DMS 273 (cell line): Measurements from ENCODE around the gene ANXA2.

Source experiments
- DNase-seq: peaks from one replicate; lab custom pipeline; 2025; ENCODE audit not compliant: unreplicated experiment; lab: John Stamatoyannopoulos, UW

The ANXA2 gene

DNA sequence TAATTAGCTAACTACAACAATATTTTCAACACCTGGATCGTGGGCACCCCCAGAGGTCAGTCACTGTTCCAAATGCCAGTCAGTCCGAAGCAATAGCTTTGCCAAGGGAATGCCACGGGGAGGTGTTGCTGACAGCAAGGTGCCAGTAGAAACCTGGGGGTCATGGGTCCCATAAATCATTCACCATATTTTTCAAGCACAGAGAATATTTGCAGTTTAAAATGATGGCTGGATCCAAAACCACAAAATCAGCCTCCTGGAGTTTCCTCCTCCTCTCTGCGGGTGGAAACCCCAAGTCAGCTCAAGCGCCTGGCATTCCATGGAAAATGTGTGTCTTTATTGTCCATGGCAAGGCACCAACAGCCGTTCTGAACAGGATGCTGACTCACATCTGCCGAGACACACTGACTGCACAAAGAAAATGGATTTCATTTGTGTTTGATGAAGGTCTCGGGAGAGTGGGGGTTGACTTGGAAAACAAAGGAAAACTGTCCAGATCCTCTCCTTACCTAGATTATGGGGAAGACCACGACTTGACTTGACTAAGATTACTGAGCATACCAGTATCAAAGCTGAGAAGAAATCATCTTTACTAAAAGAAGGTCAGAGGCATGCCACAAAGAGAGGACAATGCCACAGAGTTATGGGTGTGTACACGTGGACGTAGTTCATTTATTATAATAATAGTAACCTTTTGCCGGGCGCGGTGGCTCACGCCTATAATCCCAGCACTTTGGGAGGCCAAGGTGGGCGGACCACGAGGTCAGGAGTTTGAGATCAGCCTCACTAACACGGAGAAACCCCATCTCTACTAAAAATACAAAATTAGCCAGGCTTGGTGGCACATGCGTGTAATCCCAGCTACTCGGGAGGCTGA, 26.4 kb downstream of the ANXA2 start:
- DNase-seq = peak; percentile 29

DNA sequence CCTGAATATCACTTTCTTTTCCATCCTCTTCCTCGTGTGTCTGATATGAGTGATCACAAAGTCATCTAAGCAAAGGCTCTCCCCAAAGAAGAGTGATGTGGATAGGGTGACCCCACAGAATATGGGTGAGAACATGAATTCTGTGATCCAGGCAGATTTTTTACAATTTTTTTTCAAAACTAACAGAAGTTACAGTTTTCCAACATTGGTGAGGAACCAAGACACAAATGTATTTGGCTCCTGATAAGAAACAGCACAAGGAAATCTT, 27.0 kb downstream of the ANXA2 start:
- DNase-seq = no peak

DNA sequence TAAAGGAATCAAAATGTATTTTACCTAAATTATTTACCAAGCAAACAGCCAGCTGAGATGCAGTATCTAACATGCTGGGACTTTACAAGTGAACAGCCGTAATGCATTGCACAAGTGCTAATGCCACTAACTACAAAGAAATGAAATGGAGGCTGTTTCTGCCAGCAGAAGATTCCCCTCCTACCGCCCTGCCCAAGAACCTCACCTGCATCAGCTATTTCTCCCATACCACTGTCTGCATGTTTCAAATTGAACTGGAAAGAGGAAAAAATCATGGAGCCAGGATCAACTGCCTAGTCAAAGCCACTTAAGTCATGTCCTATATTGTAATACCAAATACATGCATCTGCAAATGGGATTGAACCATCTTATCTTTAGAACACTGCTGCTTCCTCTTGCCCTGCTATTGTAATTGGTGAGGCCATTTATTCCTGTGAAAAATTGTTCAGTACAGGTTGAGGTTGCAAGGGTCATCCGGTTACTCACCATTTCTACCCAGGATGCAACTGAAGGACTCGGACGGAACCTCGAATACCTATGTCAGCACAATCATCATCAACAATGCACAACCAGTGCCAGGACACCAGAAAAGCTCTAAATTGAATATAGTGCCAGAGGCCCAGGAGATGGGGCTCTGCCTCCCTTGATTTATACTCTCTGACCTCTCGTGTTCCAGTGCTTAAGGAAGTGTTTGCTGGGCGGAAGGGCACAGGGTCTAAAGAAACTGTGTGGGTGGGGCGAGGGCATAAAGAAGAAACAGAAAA, 27.5 kb downstream of the ANXA2 start:
- no peak for DNase-seq

DNA sequence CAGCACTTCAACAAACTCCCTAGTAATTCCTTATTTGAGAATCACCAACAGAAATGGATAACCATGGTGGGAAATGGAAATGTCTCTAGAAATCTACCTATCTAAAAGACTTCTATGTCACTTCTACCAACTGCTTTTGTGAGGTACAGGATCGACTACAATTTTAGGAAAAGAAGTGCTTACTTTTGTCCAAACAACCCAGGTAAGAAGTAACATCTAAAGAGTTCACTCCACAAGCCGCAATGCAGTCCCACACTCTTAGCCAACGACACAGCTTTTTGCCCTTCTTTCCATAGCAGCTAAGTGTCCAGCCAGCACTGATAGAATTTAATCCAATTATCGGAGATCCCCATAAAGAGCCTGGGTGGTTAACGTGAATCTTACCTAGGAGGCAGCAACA, 28.1 kb downstream of the ANXA2 start:
- DNase-seq = no peak

DNA sequence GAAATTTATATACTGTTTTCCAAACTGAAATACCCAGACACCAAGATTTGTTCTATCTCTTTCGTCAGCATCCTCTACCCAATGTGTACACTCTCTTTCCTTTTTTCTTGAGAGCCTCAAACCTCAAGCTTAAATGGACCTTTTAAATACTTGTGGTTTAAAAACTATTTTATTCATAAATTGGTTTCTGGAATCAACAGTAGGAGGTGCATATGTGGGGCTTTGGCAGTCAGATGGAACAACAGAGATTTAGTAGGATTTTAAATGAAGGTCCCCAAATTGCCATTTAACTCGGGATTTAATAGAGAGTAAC, 33.2 kb downstream of the ANXA2 start:
- DNase-seq = no peak

DNA sequence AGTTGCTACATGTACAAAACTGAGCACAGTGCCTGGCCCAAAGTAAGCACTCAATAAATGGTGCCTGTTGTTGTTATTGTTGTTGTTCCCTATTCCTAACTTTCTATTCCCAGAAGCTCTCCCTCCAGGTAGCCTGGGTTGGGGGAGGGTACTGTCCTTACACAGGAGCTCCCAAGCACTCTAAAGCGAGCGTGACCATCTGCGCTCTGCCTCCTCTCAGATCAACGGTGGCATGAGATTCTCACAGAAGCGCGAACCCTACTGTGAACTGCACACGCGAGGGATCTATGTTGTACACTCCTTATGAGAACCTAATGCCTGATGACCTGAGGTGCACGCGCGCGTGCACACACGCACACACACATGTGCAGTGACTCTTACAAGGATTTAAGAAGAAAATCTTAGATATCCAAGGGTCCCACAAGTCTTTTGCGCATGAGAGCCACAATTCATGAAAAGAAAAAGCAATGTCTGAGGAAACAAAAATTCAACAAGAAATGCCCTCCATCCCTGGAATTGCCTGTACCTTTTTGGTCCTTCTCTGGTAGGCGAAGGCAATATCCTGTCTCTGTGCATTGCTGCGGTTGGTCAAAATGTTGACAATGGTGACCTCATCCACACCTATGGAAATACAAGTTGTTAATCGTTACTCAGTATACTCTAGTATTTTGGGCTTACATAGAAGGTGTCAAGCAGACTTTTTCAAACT, 33.7 kb downstream of the ANXA2 start:
- no peak for DNase-seq

DNA sequence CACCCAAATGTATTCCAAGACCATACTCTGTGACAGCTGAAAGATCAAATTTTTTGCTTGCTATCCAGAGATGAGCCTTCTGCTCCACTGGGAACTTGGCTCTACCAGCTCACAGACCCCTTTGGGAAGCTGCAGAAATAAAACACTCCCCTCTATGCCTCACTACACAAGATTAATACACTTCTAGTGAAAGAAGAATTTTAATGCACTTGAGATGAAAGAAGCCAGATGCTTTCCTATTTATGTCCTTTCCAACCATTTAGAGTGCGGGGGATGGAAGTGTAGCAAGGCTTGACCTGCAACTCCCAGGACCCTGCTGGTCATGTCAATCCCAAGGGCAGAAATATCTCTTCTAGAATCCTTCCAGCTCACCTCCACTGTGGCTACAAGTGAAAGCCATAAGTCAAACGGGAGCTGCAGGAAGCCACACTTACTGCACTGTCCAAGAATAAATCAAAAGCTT, 34.7 kb downstream of the ANXA2 start:
- peak; percentile 44 for DNase-seq

DNA sequence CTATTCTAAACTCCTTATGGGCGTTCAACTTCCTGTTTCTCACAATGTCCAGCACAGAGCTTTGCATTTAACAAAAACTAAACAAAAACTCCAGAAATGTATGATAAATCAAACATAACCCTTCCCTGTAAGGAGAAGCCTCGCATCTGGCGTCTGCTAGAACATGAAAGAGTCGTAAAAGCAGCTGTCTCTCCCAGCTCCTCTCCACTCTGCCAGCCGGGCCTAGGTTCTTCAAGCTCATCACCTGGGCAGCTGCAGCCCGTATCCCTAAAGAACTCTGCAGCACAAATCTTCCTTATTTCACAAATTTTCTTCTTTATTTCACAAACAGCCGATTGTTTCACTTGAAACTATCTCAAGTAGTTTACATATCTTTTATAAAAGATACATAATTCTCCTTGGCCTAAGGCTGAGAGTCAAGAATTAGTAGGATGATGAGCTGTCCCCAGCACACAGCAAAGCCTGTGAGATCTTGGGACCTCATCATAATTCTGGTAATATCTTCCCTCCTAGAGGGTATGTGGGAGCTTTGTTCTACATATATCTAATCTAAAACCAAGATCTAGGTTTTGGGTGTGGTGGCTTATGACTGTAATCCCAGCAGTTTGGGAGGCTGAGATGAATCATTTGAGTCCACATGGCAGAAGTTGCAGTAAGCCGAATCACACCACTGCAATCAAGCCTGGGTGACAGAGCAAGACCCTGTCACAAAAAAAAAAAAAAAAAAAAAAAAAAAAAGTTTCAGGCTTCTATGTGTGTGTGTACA, 35.3 kb downstream of the ANXA2 start:
- DNase-seq = peak; percentile 27

DNA sequence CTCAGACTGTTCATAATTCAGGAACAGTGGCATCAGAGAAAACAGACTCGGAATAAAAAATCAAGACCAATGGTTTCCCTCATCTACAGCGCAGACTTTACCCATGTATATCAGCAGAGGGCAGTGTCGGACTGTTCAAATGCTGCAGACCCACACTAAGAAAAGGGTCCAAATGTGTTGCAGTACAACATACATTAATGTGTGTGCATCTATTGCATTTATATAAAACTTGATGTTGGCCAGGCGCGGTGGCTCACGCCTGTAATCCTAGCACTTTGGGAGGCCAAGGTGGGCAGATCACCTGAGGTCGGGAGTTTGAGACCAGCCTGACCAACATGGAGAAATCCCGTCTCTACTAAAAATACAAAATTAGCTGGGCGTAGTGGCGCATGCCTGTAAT, 38.0 kb downstream of the ANXA2 start:
- peak; percentile 74 for DNase-seq

DNA sequence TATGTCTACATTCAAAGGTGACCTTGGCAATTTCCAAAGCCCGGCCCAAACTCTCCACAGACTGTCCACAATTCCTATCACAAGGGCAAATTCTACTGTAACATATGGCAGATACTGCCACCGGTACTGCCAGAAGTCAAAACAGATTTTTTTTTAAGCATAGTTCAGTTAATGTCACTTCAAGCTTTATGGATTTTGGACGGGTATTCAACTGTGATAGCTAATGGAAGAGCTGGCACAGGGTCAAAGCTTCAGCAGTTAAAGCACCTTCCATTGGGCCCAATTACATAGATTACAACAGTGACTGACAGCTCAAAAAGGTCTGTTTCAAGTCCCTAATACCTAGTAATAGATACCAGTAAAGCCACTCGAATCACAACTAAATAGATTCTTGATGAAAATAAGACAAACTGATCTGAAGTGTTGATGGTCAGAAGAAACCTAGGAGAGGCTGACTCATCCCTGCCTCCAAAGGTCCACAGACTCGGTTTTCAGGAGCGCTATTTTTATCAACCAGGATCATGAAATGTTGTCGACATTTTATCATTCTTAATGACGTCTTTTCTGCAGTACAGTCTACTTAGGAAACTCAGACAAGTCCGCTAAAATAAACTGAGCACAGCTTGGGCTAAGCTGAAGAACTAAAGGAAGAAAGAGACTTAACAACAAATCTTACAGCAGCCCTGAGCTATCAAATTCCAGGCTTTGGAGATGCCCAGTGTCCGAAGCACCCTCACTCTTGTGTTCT, 38.7 kb downstream of the ANXA2 start:
- DNase-seq = peak; percentile 27

DNA sequence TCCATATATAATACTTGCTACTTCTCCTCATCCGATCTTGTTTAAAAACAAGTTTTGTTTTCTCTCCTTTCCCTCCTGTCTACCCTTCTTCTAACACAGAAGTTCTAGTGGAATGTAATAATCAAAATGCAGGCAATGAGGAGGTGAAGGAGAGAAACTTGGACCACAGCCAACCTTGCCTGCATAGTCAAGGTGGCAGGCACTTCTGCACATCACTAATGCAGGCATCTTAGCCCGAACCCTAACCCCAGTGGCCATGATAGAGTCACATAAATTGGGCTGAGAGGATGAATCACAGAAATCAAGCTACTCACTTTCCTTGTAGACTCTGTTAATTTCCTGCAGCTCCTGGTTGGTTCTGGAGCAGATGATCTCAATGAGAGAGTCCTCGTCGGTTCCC, 41.0 kb downstream of the ANXA2 start:
- DNase-seq = no peak

DNA sequence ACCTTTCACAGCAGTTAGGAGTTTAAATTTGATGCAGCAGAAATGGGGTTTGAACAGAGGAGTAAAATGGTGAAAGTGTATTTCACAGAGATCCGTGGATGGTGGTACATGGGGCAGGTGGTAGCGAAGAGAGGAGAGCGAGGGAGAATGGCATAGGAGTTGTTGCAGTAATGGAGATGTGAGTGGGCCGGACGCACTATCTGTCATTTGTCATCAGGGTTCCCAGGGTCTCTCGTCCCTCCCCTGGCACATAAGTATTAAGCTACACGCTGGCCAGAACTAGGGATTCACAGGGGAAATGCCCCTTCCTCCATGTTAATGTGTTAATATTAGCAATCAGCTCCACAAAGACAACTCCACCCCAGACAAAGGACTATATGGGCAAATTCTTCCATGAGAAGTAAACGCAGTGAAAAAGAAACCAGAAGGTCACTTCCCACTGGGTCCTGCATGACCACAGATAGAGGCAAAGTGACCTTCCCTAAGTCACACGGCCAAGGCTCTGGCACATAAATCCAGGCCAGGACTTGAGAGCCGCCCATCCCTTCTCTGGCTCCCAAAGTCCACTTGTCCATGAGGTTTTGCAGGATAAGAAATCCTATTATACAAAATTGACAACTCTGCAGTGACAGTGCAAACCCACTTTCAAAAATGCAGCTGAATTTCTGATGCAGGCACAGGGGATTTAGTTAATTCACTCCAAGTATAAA, 42.5 kb downstream of the ANXA2 start:
- DNase-seq = no peak

DNA sequence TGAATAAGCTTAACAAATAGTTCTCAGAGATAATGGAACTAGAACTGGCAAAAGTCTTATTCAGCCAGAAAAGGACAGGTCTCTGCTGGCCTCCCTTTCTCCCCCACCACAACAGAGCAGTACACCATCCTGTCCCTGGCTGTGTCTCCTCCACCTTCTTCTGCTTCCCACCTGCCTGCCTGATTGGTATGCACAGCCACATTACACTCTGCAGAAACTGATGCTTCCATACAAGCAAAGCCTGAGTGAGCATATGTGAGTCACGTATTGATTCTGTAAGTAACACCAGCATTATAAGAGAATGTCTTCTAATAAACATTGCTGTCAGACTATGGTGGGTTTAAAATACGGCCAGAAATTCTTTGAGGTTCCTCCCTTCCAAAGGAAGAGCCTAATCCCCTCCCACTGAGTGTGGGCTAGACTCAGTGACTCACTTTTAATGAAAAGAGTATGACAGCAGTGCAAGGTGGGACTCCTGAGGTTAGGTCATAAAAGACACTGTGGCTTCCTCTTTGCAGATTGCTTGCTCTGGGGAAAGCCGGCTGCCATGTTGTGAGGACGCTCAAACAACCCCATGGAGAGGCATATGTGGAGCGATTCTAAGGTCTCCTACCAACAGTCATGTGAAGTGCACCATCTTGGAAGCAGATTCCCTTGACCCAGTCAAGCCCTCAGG, 44.4 kb downstream of the ANXA2 start:
- no peak for DNase-seq

DNA sequence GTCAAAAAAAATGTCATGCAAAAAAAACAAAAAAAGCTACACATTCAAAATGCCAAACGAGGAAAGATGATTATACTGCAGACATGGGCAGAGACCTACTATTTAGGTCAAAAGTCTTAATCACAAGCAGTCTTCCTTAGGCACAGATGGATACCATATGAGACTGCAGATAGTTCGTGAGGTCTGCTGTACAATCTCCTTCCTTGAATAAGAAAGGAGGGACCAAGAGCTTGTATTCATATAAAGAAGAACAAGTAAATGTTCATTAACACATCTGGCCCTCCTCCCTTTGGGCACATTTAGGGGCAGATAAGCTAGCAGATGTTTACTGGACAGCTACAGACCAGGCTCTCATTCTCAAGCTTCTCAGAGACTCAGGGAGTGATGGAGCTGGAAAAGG, 45.3 kb downstream of the ANXA2 start:
- DNase-seq = no peak

DNA sequence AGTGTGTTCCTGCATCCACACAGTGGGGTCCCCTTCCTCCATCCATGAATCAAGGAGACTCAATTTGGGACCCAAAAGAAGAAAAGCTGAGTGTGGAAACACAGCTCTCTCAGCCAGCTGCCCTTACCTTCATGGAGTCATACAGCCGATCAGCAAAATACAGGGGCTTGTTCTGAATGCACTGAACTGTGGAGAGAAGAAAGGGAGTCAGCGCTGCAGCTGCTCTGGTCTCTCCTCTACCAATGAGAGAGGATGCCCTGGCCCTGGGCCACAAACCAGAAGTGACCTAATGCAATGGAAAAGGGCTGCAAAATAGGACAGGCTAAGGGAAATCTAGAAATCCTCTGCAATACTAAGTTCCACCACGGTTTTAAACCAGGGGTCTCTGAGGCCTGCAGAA, 46.7 kb downstream of the ANXA2 start:
- peak; percentile 44 for DNase-seq

DNA sequence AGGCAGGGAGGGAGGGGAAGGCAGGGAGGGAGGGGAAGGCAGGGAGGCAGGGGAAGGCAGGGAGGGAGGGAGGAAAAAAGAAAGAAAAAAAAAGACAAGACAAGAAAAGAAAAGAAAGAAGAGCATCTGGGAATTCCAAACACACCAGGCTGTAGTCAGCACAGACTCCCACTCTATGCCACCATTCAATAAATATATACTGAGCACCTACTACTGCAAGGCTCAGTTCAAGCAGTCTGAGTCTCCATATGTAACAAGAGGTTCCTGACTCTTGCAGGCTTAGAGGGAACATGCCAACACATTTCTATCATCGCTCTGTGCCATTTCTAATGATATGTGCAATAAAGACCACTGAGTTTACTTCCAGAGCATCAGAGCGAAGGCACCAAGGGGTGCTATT, 47.7 kb downstream of the ANXA2 start:
- DNase-seq = no peak

DNA sequence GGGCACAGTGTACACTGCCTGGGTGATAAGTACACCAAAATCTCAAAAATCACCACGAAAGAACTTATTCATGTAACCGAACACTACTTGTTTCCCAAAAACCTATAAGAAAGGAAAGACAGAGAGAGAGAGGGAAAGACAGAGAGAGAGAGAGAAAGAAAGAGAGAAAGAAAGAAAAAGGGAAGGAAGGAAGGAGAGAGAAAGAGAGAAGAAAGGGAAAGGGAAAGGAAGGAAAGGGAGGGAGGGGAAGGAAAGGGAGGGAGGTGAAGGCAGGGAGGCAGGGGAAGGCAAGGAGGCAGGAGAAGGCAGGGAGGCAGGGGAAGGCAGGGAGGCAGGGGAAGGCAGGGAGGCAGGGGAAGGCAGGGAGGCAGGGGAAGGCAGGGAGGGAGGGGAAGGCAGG, 48.2 kb downstream of the ANXA2 start:
- no peak for DNase-seq

DNA sequence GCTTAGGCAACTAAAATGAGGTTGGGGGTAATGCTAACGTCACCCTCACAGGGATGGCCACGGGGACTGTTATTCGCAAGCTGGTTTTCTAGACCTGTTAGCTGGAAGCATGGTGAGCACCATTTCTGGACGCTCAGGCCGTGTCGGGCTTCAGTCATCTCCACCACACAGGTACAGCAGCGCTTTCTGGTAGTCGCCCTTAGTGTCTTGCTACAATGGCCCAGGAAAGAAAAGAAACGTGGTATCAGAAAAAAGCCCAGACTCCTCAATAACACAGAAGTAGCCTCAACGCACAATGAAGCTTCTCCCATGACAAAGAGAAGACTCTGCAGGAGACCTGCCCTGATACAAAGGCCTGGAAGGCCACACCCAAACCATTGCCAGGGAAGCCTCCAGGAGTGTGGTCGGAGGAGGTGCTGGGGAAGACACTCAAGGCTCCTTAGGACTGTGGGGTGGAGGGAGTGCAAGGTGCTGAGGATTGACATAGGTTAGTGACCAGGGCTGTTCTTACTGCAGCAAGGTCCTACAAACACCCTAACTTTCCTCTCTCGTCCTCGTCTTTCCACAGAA, 50.2 kb downstream of the ANXA2 start:
- DNase-seq = no peak

DNA sequence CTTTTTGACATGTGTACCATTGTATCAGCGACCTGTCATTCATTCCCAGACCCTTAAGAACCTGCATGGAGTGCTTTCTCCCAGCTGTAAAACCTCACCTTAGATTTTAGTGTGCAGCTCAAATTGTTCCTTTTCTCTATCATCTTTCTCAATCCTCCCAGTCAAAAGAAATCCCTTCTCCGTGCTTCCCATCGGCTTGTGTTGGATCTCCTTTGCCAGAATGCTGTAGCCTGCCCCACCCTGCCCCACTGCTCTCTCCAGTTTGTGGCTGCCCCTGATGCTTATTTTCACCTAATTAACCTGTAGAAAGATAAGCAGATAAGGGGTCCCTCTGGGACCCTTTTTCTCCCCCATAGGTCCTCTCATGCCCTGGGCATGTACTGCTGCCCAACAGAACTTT, 51.1 kb downstream of the ANXA2 start:
- no peak for DNase-seq
